Measurements from ENCODE around the gene KRT76.

DNA sequence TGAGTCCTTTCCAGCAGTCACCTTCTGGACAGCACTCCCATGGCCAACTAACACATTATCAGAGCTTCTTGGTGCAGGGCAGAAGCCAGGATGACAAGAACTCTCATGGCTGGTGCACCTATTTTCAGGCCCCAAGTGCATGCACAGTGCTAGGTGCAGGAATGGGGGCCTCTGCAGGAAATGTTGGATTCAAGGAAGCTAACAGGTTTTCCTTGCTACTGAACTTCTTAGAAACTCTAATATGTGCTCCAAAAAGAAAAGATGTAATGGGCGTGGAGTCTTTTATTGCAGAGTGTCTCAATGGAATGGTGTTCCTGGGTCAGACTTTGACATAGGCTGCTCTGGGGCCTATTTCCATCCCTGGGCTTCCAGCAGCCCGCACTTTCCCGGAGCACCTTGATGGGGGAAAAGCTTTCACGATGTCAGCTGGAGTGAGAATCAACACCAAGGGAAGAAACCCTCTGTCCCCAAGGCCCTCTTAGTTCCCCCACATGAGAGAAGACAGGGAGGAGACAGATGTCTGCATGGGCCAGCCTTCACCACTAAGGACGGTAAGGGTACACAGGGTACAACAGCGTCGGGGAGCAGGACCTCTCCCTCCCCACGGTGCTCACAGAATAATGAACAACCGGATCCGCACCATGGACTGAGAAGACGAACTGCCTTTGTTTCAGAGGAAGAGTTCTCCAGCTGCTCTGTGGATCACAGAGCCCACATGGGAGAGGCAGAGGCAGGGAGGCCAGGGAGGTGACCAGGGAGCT, 11.9 kb upstream of the KRT76 start:
- TF ChIP-seq, protein P1, sequence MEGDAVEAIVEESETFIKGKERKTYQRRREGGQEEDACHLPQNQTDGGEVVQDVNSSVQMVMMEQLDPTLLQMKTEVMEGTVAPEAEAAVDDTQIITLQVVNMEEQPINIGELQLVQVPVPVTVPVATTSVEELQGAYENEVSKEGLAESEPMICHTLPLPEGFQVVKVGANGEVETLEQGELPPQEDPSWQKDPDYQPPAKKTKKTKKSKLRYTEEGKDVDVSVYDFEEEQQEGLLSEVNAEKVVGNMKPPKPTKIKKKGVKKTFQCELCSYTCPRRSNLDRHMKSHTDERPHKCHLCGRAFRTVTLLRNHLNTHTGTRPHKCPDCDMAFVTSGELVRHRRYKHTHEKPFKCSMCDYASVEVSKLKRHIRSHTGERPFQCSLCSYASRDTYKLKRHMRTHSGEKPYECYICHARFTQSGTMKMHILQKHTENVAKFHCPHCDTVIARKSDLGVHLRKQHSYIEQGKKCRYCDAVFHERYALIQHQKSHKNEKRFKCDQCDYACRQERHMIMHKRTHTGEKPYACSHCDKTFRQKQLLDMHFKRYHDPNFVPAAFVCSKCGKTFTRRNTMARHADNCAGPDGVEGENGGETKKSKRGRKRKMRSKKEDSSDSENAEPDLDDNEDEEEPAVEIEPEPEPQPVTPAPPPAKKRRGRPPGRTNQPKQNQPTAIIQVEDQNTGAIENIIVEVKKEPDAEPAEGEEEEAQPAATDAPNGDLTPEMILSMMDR (IDR thresholded peaks at IDR 0.05): no peak
- TF ChIP-seq POLR2A (IDR thresholded peaks at IDR 0.05): no peak

All from uterus (tissue), 2 donors.